H9 (cell line): Measurements from ENCODE around the gene ZNF221. TPM values are rescaled to one million over a fixed set of nuclear protein-coding genes. Genes with fewer than 3 reads are reported as not detected.

Experiments used
- DNase-seq: peaks from one replicate; pipeline ENCODE4 v3.0.0-alpha.2; 2017
- H2AFZ ChIP-seq: one replicate; pipeline ENCODE4 v1.6.1; 2013; ENCODE audit warnings: mild to moderate bottlenecking, low read length, control low read depth, moderate library complexity
- H2AK5ac ChIP-seq: 2 replicates; pipeline ENCODE4 v1.6.1; 2013; ENCODE audit warnings: low read length, control low read depth, mixed read lengths; ENCODE audit not compliant: insufficient read length
- H2BK120ac ChIP-seq: one replicate; pipeline ENCODE4 v1.6.1; 2013; ENCODE audit warnings: low read depth, mild to moderate bottlenecking, low read length, control low read depth, inconsistent platforms; ENCODE audit not compliant: poor library complexity, severe bottlenecking
- H2BK12ac ChIP-seq: 2 replicates; pipeline ENCODE4 v1.6.1; 2013; ENCODE audit warnings: low read length, control low read depth, mixed read lengths, low read depth; ENCODE audit not compliant: insufficient read length
- H2BK15ac ChIP-seq: 2 replicates; pipeline ENCODE4 v1.6.1; 2013; ENCODE audit warnings: low read depth, low read length, control low read depth
- H2BK20ac ChIP-seq: one replicate; pipeline ENCODE4 v1.6.1; 2013; ENCODE audit warnings: low read depth, mild to moderate bottlenecking, low read length, control low read depth, inconsistent platforms; ENCODE audit not compliant: poor library complexity, severe bottlenecking
- H2BK5ac ChIP-seq: 2 replicates; pipeline ENCODE4 v1.6.1; 2013; ENCODE audit warnings: low read length, control low read depth, mixed read lengths; ENCODE audit not compliant: insufficient read length
- H3K14ac ChIP-seq: 2 replicates; pipeline ENCODE4 v1.6.1; 2013; ENCODE audit warnings: low read length, control low read depth; ENCODE audit not compliant: insufficient read depth
- H3K18ac ChIP-seq: 2 replicates; pipeline ENCODE4 v1.6.1; 2013; ENCODE audit warnings: low read depth, mild to moderate bottlenecking, mixed read lengths, low read length, control low read depth; ENCODE audit not compliant: insufficient read length
- H3K23ac ChIP-seq: 2 replicates; pipeline ENCODE4 v1.6.1; 2013; ENCODE audit warnings: low read length, control low read depth, mixed read lengths, low read depth; ENCODE audit not compliant: insufficient read length
- H3K23me2 ChIP-seq: 2 replicates; pipeline ENCODE4 v1.6.1; 2013; ENCODE audit warnings: low read depth, mild to moderate bottlenecking, mixed read lengths, low read length, control low read depth; ENCODE audit not compliant: insufficient read length, poor library complexity, severe bottlenecking
- H3K27ac ChIP-seq: 2 replicates; pipeline ENCODE4 v1.5.1; 2013; ENCODE audit warnings: low read length, control low read depth, mixed read lengths, low read depth; ENCODE audit not compliant: insufficient read length
- H3K27me3 ChIP-seq: 2 replicates; pipeline ENCODE4 v1.6.1; 2013; ENCODE audit warnings: low read length, control low read depth, inconsistent platforms; ENCODE audit not compliant: insufficient read depth
- H3K4ac ChIP-seq: 2 replicates; pipeline ENCODE4 v1.6.1; 2013; ENCODE audit warnings: low read depth, mild to moderate bottlenecking, control low read depth, inconsistent platforms, low read length, moderate library complexity
- H3K4me1 ChIP-seq: 2 replicates; pipeline ENCODE4 v1.6.1; 2013; ENCODE audit warnings: low read length, control low read depth, inconsistent platforms; ENCODE audit not compliant: insufficient read depth
- H3K4me2 ChIP-seq: 2 replicates; pipeline ENCODE4 v1.6.1; 2013; ENCODE audit warnings: low read length, control low read depth, mixed read lengths; ENCODE audit not compliant: insufficient read length, insufficient read depth
- H3K56ac ChIP-seq: 2 replicates; pipeline ENCODE4 v1.6.1; 2013; ENCODE audit warnings: low read depth, mild to moderate bottlenecking, mixed read lengths, low read length, control low read depth; ENCODE audit not compliant: insufficient read length
- H3K79me1 ChIP-seq: 2 replicates; pipeline ENCODE4 v1.6.1; 2013; ENCODE audit warnings: low read depth, mild to moderate bottlenecking, moderate library complexity, low read length, control low read depth, inconsistent platforms; ENCODE audit not compliant: insufficient read depth, poor library complexity, severe bottlenecking
- H3K79me2 ChIP-seq: 2 replicates; pipeline ENCODE4 v1.6.1; 2013; ENCODE audit warnings: low read length, control low read depth, inconsistent platforms; ENCODE audit not compliant: insufficient read depth
- H3K9ac ChIP-seq: 2 replicates; pipeline ENCODE4 v1.6.1; 2013; ENCODE audit warnings: low read length, control low read depth, mixed read lengths; ENCODE audit not compliant: insufficient read length; ENCODE audit errors: extremely low read depth
- H3K9me3 ChIP-seq: one replicate; pipeline ENCODE4 v1.6.1; 2013; ENCODE audit warnings: low read depth, low read length, inconsistent platforms; ENCODE audit not compliant: control insufficient read depth
- H3T11ph ChIP-seq: one replicate; pipeline ENCODE4 v1.6.1; 2013; ENCODE audit warnings: mild to moderate bottlenecking, low read length, control low read depth, inconsistent platforms
- H4K20me1 ChIP-seq: one replicate; pipeline ENCODE4 v1.6.1; 2013; ENCODE audit not compliant: control insufficient read depth, insufficient read length, insufficient read depth
- H4K5ac ChIP-seq: 2 replicates; pipeline ENCODE4 v1.6.1; 2013; ENCODE audit warnings: low read depth, mild to moderate bottlenecking, mixed read lengths, low read length, control low read depth; ENCODE audit not compliant: insufficient read length
- H4K8ac ChIP-seq: replicated peaks from 2 replicates; pipeline ENCODE4 v1.6.1; 2013; ENCODE audit warnings: low read length, control low read depth, mixed read lengths, low read depth; ENCODE audit not compliant: insufficient read length
- H4K91ac ChIP-seq: 2 replicates; pipeline ENCODE4 v1.6.1; 2013; ENCODE audit warnings: low read depth, mild to moderate bottlenecking, moderate library complexity, mixed read lengths, low read length, control low read depth; ENCODE audit not compliant: insufficient read length
- H3K27ac Mint-ChIP-seq, 3 experiments: 2 replicates in 2 of 3; 3 replicates in 1 of 3; pipeline ENCODE4 v1.8.0; 2020 to 2021; ENCODE audit warnings: mixed read lengths in 3 of 3, mild to moderate bottlenecking in 1 of 3, moderate library complexity in 1 of 3
- H3K27me3 Mint-ChIP-seq: 2 replicates; pipeline ENCODE4 v1.8.0; 2021; ENCODE audit warnings: low read depth, mild to moderate bottlenecking, moderate library complexity, mixed read lengths
- H3K36me3 Mint-ChIP-seq, 3 experiments: 2 replicates in 2 of 3; 3 replicates in 1 of 3; pipeline ENCODE4 v1.8.0; 2020 to 2021; ENCODE audit warnings: low read depth in 3 of 3, mixed read lengths in 3 of 3; ENCODE audit not compliant: insufficient read depth in 1 of 3
- H3K4me1 Mint-ChIP-seq, 2 experiments: 2 replicates each; pipeline ENCODE4 v1.8.0; 2020; ENCODE audit warnings: mixed read lengths in 2 of 2
- H3K4me3 Mint-ChIP-seq, 2 experiments: 2 replicates in 1 of 2; 3 replicates in 1 of 2; pipeline ENCODE4 v1.8.0; 2020 to 2021; ENCODE audit warnings: mild to moderate bottlenecking in 2 of 2, mixed read lengths in 2 of 2, moderate library complexity in 1 of 2
- H3K9me3 Mint-ChIP-seq, 2 experiments: 2 replicates in 1 of 2; 3 replicates in 1 of 2; pipeline ENCODE4 v1.8.0; 2020; ENCODE audit warnings: mild to moderate bottlenecking in 2 of 2, mixed read lengths in 2 of 2, moderate library complexity in 1 of 2
- WGBS: extraction: QIAGEN DNeasy Blood & Tissue Kit; methylation state at CpG from one replicate; pipeline ENCODE4 v1.1.7; 2013; ENCODE audit warnings: missing lambda C conversion rate, low lambda C conversion rate, mixed read lengths; ENCODE audit not compliant: insufficient read length; ENCODE audit errors: extremely low coverage; 5-methylcytosine and 5-hydroxymethylcytosine counted together
- total RNA-seq: library from RNA; stranded (reverse); gene quantifications from 2 replicates; pipeline ENCODE4 v1.2.1, GENCODE V29; 2021
- TF ChIP-seq, protein P1 (sequence below): fragments of 200-600 bp; sonication (generic); conservative IDR thresholded peaks from 3 replicates; pipeline ENCODE4 v1.8.0; 2021; ENCODE audit warnings: antibody characterized with exemption, mild to moderate bottlenecking

The ZNF221 gene
- total RNA-seq, 1 experiment from 2014 or later = 8.0 TPM

DNA sequence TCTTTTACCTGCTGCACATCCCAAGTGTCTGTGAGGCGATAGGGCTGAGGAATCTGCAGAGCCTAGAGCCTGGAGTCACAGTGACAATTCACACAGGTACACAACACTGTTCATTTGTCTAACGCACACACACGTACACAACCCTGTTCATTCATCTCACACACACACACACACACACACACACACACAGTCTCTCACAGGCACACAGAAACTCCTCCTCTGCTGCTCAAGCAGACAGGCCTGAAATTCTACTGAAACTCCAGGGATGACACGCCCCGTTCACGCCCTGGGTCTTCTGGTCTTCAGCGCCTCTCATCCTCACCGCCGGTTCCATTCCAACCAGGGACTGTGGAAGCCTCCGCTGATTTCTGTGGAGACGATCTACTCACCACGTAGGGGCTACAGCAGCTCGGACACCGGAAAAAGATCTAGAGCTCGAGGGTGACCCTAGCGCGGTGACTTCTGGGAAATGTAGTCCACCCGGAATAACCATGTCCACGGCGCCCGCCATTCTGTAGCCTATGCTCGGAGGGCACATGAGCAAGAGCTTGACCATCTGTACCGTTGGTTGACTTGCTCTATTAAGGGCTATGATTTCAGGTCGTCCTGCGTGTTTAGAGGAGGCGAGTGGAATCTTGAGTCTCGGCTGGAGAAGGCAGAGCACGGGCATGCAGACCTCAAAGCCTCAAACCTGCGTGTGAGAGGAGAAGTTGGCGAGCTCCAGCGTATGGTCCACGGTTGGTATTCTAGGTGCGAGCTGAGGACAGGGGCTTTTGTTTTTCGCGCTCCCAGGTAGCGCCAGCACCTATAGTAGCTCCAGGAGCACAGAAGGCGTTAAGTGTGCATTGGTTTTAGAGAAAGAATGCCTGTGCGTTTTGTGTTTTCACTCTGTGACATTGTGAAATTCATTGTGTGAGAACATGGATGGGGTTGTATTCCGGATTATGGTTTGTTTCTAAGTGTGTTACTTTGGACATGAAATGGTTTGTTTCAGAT, 49.3 kb upstream of the ZNF221 start:
- DNase-seq = peak; percentile 88
- H3K79me1 ChIP-seq = no peaks in the 10 kb centered on the region
- no CpG with 5 or more reads among the region's 39 CpGs for WGBS
- Mint-ChIP-seq H3K9me3 (peaks cover 47 to 79% of the 10 kb centered on the region in 2 experiments), H3K36me3 (peaks cover 33 to 51% (median 42%) of the 10 kb centered on the region in 3 experiments), H3K27ac (peak overlapping the region in 2 of 3 experiments; percentile 59 to 66; a peak in 2 of 7 replicates), H3K4me1 (peaks cover 0 to 16% of the 10 kb centered on the region in 2 experiments), H3K4me3 (peak overlapping the region; percentile 92), H3K27me3 (peaks cover 21% of the 10 kb centered on the region)
- H3K4ac ChIP-seq = no peak overlapping the region
- H2BK20ac ChIP-seq = no peak overlapping the region
- no peak overlapping the region for H4K91ac ChIP-seq
- H2BK120ac ChIP-seq = no peak overlapping the region
- peak overlapping the region; percentile 14 for H3K9ac ChIP-seq
- no peak overlapping the region for H2BK12ac ChIP-seq
- no peaks in the 10 kb centered on the region for H3K79me2 ChIP-seq
- no peaks in the 10 kb centered on the region for H4K20me1 ChIP-seq
- H3K9me3 ChIP-seq = peaks cover 10% of the 10 kb centered on the region
- no peak overlapping the region for H2AK5ac ChIP-seq
- no peaks in the 10 kb centered on the region for H3K4me1 ChIP-seq
- H3K27ac ChIP-seq = no peak overlapping the region
- H3K23ac ChIP-seq = no peak overlapping the region
- no peak overlapping the region for H4K8ac ChIP-seq
- H2BK5ac ChIP-seq = no peak overlapping the region
- no peak overlapping the region for H3K14ac ChIP-seq
- no peak overlapping the region for H2BK15ac ChIP-seq
- no peak overlapping the region for H3T11ph ChIP-seq
- H4K5ac ChIP-seq = no peak overlapping the region
- peak overlapping the region; percentile 42 for H2AFZ ChIP-seq
- TF ChIP-seq, protein P1, sequence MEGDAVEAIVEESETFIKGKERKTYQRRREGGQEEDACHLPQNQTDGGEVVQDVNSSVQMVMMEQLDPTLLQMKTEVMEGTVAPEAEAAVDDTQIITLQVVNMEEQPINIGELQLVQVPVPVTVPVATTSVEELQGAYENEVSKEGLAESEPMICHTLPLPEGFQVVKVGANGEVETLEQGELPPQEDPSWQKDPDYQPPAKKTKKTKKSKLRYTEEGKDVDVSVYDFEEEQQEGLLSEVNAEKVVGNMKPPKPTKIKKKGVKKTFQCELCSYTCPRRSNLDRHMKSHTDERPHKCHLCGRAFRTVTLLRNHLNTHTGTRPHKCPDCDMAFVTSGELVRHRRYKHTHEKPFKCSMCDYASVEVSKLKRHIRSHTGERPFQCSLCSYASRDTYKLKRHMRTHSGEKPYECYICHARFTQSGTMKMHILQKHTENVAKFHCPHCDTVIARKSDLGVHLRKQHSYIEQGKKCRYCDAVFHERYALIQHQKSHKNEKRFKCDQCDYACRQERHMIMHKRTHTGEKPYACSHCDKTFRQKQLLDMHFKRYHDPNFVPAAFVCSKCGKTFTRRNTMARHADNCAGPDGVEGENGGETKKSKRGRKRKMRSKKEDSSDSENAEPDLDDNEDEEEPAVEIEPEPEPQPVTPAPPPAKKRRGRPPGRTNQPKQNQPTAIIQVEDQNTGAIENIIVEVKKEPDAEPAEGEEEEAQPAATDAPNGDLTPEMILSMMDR = no peak
- H3K27me3 ChIP-seq = peaks cover 2% of the 10 kb centered on the region; the same call in 1 of the 2 replicates
- no peak overlapping the region for H3K18ac ChIP-seq
- H3K4me2 ChIP-seq = peak overlapping the region; percentile 90
- H3K56ac ChIP-seq = no peak overlapping the region
- H3K23me2 ChIP-seq = peaks cover 2% of the 10 kb centered on the region
